GM21619 (cell line): ENCODE measurements around the gene TMEM213.

Source experiments
- ATAC-seq: cut with Tn5 transposase; IDR thresholded peaks from one replicate; pipeline ENCODE4 v1.9.1; 2021; ENCODE audit not compliant: unreplicated experiment

The TMEM213 gene

DNA sequence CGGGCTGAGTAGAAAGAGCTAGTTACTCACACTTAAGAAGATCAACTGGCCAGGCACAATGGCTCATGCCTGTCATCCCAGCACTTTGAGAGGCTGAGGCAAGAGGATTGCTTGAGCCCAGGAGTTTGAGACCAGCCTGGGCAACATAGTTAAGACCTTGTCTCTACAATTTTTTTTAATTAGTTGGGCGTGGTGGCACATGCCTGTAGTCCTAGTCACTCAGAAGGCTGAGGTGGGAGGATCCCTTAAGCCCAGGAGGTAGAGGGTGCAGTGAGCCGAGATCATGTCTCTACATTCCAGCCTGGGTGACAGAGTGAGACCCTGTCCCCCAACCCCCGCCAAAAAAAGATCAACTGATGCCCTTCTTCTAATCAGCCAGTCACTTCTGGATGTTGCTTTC, 74.8 kb downstream of the TMEM213 start:
- ATAC-seq = no peak

DNA sequence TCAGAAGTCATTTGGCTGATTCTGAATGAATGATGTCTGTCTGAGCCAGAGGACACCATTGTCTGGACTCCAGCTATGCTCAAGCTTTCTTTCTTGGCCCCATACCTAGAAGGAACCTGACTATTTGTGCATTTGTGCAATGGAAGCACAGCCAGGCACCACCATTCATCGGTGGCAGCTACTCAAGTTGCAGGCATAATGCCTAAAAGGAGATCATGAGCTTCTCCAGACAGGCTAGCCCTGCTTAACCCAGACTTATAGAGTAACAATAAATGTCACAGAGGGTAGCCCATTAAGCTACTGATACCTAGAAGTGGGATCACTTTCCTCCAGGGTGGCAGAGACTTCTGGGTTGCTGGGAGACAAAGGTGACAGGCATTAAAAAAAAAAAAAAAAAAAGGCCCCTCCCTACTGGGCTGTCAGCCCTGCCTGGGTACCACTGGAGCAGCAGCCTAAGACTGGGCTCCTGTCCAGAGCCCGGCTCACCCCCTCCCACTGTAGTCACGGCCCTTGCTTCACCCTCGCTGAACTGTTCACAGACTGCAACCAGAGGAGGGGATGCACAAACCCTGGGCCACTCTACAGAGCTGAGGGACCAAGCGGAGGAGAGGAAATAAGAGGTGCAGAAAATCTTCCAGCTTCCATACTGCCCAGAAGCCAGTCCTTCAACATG, 75.6 kb downstream of the TMEM213 start:
- ATAC-seq = no peak

DNA sequence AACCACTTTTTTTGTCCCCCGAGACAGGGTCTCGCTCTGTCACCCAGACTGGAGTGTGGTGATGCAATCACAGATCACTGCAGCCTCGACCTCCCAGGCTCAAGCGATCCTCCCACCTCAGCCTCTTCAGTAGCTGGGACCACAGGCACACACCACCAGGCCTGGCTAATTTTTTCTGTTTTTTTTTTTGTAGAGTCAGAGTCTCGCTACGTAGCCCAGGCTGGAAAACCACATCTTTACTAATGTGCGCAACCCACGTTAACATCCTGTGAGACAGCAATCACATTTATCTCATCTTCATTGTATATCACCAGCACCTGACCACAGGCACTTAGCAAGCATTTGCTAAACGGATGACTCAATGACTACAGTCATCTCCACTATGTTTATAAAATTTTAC, 78.0 kb downstream of the TMEM213 start:
- ATAC-seq = no peak

DNA sequence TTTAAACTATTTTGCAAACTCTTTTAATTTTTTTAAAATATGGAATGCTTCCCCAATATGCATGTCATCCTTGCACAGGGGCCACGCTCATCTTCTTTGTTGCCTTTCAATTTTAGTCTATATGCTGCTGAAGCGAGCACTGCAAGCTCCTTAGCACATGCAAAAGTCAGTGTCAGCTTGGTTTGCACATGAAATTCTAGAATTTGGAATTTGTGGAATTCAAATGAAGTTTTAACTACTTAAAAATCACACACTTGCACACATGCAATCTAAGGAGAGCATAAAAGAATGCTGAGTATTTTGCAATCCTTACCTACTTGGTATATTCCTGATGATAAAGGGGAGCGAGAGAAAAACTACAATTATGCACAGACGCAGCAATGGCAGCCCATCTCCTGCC, 78.5 kb downstream of the TMEM213 start:
- no peak for ATAC-seq

DNA sequence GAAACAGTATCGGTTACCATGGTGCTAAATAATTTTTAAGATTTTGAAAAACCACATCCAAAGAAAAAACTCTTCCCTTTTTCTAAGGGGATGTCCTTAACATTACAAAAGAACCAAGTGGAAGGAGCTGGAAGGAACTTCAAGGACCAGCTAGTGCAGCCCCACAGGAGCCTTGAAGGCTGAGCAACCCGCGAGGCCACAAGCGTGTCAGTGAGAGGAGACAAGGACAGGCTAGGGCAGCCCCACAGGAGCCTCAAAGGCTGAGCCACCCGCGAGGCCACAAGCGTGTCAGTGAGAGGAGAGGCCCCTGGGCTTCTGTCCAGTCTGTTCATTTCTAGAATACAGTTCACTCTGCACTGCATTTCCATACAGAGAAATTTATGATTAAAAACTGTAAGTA, 80.3 kb downstream of the TMEM213 start:
- no peak for ATAC-seq

DNA sequence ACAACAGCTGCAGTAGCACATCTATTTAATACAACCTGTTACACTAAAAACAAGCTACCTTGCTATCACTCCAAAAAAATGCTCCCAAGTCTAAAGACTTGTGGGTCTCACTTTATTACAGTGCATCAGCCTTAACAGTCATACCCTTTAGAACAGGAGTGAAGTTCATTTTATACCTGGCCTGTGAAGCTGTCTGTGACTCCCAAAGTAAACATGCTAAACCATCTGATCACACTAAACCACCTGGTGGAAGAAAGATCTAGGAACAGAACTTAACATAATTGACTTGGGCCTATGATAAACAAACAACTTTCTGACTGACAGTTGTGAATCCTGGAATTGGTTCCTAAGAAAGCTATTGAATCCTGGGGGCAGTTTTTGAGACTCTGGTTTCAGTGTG, 81.1 kb downstream of the TMEM213 start:
- no peak for ATAC-seq

DNA sequence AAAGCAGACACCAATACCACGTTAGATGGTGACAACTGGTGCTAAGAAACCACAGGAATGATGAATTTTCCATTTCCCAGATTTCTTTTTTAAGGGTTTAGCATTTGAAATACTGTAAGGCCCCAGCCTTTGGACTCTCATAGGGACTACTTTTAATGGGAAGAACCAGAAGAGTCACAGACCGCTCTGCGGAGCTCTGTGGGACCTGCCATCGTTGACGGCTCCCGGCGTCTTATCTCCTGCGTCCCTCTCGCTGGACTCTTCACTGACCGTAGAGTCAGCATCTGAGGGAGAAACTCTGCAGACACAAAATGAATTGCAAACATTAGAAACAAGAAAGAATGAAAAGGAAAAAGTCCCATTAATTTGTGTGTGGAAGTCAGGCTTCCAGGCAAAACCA, 81.6 kb downstream of the TMEM213 start:
- no peak for ATAC-seq

DNA sequence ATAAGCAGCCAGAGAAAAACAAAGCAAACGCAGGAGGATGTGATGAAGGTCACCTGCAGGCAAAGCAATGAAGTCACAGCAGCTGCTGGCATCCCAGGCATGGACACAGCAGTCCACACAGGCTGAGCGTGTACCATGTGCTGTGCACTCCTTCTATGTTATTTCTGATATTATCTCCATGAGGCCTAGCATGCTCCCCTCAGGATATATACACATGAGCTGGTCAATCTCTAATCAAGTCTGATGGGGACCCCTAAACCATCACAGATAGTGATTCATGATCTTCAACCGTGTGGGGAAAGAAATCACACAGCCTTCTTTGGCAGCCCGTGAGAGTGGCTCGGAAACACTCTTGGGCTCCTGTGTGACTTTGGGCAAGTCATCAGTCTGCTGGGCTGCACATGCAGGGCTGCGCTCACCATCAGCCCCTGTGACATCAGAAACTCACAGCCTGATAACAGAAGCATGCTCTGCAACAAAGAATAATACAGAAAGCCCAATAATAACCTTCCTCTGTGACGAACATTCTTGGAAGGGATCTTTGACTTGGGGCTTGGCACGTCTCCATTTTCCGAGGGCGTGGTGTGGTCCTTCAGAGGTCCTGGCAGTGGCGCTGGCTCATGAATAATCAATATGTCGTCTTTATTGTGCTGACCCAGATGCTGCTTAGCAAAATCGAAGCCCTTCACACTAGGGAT, 83.2 kb downstream of the TMEM213 start:
- no peak for ATAC-seq

DNA sequence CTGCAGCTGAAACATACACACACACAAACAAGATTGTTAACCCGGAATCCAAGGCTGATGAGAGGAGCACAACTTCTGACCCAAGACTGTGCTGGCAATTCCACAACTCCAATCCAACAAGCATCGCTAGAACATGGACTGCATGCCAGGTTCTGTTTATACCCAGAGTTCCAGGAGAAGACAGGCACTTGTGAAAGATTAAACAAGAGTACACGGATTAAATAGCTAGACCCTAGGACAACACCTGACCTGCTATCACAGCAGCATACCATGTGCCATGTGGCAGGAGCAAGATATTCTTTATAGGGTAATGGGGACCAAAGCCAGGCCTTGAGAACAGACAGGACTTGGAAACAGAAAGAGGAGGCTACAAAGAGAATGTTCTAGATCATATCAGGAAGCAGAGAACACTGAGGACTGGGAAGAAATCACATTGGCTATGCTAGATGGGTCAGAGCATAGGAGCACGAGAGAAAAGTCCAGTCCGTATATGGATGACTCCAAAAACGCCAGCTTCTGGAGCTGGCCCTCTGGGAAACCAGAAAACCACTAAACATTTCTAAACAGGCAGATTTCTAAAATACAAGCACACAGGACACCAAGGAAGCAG, 83.9 kb downstream of the TMEM213 start:
- ATAC-seq = no peak

DNA sequence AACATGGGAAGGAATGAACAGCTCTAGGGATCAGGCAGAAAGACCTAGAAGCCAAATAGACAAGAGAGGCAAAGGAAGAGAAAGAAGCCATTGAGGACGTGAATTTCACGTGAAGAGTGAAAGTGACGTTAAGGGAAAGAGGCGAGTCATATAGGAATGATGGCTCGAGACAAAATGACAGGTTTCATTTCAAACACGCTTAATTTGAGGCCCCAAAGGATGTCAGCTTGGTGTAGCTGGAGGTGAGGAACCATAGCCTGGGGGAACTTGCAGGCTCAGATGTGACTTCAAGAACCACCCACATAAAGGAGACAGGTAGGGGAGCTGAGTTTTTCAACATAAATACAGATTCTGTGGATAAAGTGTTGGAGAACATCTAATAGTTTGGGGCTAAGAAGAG, 84.5 kb downstream of the TMEM213 start:
- no peak for ATAC-seq

DNA sequence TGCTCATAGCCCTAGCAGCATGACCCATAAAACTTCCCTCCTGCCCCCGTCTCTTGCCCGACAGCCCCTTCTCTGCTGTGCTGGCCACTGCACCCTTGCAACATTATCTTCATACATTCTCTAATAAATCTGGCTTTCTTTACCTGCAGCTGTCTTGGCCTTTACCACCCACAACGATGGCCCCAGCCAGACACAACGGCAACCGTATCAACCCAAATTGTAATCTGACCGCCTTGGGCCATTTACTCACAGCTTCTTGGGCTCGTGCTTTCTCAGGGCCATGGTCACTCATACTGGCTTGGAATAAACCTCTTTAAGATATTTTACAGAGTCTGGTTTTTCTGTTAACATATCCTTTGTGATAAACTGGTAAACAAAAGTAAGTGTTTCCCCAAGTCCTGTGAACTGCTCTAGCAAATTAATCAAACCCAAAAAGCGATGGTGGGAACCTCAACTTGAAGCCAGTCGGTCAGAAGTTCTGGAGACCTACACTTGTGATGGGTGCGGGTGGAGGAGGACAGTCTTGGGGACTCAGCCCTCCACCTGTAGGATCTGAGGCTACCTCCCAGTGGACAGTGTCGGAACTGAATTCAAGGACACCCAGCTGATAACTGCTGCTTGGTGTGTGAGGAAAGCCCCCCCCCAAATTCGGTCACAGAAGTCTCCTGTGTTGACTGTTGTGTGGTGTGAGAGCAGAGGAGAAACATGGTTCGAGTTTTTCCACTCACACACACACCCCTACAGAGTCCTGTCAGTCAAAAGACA, 87.8 kb downstream of the TMEM213 start:
- ATAC-seq = no peak

DNA sequence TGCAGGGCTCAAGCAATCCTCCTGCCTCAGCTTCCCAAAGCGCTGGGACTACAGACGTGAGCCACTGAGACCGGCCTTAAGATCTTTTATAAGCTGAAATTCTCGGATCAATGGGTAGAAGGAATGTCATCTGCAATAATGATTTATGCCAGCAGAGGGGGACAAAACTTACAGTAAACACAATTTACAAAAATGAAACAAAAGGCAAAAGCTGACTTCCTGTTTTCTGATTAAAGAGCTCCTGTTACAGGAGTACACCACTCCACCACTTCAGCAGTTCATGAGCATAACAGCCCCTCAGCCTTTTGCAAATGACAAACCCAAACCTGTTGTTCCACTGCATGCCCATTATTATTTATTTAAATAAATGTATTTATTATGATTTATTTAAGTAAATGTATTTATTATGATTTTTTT, 88.7 kb downstream of the TMEM213 start:
- peak; percentile 85 for ATAC-seq

DNA sequence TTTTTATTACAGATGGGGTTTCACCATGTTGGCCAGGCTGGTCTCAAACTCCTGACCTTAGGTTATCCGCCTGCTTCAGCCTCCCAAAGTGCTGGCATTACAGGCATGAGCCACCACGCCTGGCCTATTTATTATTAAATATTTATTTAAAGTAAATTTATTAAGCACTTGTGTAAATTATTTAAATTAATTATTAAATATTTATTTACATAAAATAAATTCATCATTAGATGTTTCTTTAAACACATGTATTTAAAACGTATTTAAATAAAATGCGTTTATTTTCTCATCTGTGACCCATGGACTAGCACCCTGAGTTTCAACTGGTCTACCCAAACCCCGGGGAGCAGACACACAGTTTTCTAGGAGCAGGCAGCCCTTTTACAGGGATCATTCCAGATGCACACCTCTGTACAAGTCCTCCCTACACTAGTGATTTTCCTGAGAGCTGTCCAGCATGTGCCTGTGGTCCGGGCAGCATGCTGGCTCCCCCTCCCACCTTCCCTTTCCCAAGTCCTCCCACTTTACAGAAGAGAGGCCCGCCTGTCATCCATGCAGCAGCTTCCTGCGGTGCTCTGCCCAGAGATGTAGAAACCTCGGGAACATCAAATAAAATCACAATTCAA, 89.4 kb downstream of the TMEM213 start:
- no peak for ATAC-seq
